GM18867 (cell line): ENCODE data around the gene DEFB128.

ENCODE experiments used
- ATAC-seq: cut with Tn5 transposase; IDR thresholded peaks from one replicate; pipeline ENCODE4 v1.9.1; 2021; ENCODE audit warnings: mild to moderate bottlenecking, moderate library complexity; ENCODE audit not compliant: unreplicated experiment

Gene DEFB128

DNA sequence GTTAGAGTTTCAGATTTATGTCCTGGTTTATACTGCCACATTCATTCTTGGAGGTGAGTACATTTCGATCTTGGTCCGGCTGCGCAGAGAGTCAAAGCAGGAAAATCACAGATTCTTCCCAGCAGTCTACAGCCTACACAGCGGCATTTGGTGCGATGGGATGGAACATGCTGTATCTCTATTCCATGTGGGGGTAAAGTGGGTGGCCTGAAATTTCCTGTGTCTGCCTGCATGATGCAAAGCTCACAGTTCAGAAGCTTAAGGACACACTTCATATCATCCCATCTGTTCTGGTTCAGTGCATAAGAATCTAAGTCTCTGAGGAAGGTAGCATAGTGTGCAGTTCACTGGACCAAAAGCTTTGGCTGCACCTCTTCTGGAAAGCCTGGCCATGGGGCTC is 32.4 kb downstream of the DEFB128 start, which contains the start of gene DEFB127:
Gene DEFB127, plus strand, starts transcription at position 301 of the 400 bp plus-strand sequence. Its CDS starts 91 bp downstream, at position 392.
- no peak for ATAC-seq

DNA sequence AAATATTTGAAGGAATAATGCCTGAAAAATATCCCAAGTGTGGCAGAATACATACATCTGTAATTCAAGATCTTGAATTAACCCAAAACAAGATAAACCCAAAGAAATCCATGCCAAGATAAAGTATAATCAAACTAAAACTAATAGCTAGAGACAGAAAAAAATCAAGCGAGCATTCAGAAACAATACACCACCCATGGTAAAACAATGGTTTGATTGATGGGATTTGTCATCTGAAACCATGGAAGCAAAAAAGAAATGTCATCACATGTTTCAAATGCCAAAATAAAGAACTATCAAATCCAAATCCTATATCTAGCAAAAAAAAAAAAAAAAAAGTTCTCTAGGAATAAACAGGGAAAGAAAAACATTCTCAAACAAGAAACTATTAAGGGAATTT is 37.4 kb downstream of the DEFB128 start:
- no peak for ATAC-seq

DNA sequence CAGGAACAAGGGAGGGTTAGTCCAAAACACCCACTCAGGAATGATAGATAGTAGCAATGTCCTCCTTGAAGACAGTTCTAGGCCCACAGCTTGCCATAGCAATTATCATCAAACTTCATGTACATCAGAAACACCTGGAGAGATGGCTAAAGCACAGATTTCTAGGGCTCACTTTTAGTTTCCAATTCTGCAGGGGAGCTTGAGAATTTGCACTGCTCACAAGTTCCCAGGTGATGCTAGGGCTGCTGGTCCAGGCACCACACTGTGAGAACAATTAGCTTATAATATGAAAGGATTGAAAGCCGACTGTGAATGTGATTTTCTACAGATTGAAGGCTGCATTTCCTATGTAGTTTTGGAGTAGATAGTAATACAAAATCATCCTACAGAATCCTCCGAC is 43.6 kb downstream of the DEFB128 start:
- ATAC-seq: no peak

DNA sequence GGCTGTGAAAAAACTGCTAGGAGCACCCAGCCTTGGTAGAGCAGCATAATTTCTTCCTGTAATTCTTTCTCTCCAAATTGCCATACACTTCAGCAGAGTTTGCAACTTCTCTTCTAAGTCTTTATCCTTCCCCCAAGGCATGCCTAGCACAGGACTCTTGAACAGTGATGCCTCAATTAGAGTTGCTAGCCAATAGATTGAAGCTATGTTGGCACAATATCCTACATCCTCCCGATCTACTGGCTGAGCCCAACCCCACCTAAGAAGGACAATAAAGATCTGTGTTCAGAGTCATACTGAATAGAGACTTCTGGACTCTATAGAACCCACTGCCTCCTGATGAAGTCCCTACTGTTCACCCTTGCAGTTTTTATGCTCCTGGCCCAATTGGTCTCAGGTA is 47.2 kb downstream of the DEFB128 start, which contains the start of gene DEFB126:
Gene DEFB126, plus strand, starts transcription at position 301 of the 400 bp plus-strand sequence. Its CDS starts 39 bp downstream, at position 340.
- ATAC-seq: no peak
